B cell (primary cell): ENCODE data around the gene CLEC1A. TPM values are rescaled to one million over a fixed set of nuclear protein-coding genes. Genes with fewer than 3 reads are reported as not detected.

Source experiments
- ATAC-seq: fragments of 200-7000 bp; cut with Tn5 transposase; one replicate; pipeline ENCODE4 v1.10.0; 2021; ENCODE audit warnings: low read depth, mild to moderate bottlenecking, moderate number of reproducible peaks, moderate library complexity
- CTCF ChIA-PET: fragments of 350-600 bp; sonication (Branson Sonifier 250); formaldehyde crosslinking; loops from one replicate; lab custom pipeline; 2021; ENCODE audit warnings: antibody characterized with exemption, inconsistent platforms; lab: Charles Lee
- POLR2A ChIA-PET: fragments of 350-600 bp; sonication (Branson Sonifier 250); formaldehyde crosslinking; loops from one replicate; lab custom pipeline; 2021; ENCODE audit warnings: antibody characterized with exemption; lab: Charles Lee
- DNase-seq: peaks from one replicate; pipeline ENCODE4 v3.0.0; 2013
- H2AFZ ChIP-seq: 2 replicates; pipeline ENCODE4 v1.6.1; 2012; ENCODE audit warnings: mild to moderate bottlenecking, low read depth, low read length; ENCODE audit not compliant: insufficient read depth, poor library complexity, severe bottlenecking
- H3K27ac ChIP-seq, 2 donors: 1 replicate in 1 of 2; 2 replicates in 1 of 2; pipeline ENCODE4 v1.5.1; 2012 to 2013; ENCODE audit warnings: low read length in 2 of 2, mild to moderate bottlenecking in 2 of 2, moderate library complexity in 1 of 2
- H3K27me3 ChIP-seq, 4 experiments: fragments of 200-600 bp in 1 of 4; sonication (generic) in 1 of 4; replicated peaks in 1 of 4; 1 replicate in 2 of 4; 2 replicates in 2 of 4; pipeline versions ENCODE4 v1.6.1 to v1.7.0; 2013 to 2016; ENCODE audit warnings: low read length in 3 of 4, mild to moderate bottlenecking in 2 of 4, mixed read lengths in 1 of 4, moderate library complexity in 1 of 4; ENCODE audit not compliant: insufficient read depth in 4 of 4, control insufficient read depth in 3 of 4; ENCODE audit errors: control extremely low read depth in 1 of 4
- H3K36me3 ChIP-seq, 2 experiments: replicated peaks in 1 of 2; 1 replicate in 1 of 2; 2 replicates in 1 of 2; pipeline versions ENCODE4 v1.6.1 to v1.7.1; 2013; ENCODE audit warnings: low read length in 1 of 2; ENCODE audit not compliant: insufficient read depth in 2 of 2, control insufficient read depth in 1 of 2; ENCODE audit errors: control extremely low read depth in 1 of 2, extremely low read depth in 1 of 2
- H3K4me1 ChIP-seq, 2 donors: fragments of 200-600 bp in 1 of 2; sonication (generic) in 1 of 2; 1 replicate in 1 of 2; 2 replicates in 1 of 2; pipeline versions ENCODE4 v1.5.1 to v1.6.1; 2013 to 2017; ENCODE audit warnings: low read length in 2 of 2; ENCODE audit not compliant: control insufficient read depth in 2 of 2, insufficient read depth in 2 of 2
- H3K4me2 ChIP-seq: replicated peaks from 2 replicates; pipeline ENCODE3; 2012; ENCODE audit warnings: mild to moderate bottlenecking, low read depth, low read length; ENCODE audit not compliant: poor library complexity, severe bottlenecking
- H3K4me3 ChIP-seq, 5 experiments: fragments of 200-600 bp in 1 of 5; sonication (generic) in 1 of 5; 1 replicate in 3 of 5; 2 replicates in 2 of 5; pipeline versions ENCODE4 v1.5.1 to v1.7.0; 2011 to 2016; ENCODE audit warnings: low read length in 4 of 5, mild to moderate bottlenecking in 4 of 5, low read depth in 2 of 5, control low read depth in 1 of 5, moderate library complexity in 1 of 5; ENCODE audit not compliant: insufficient read depth in 1 of 5; ENCODE audit errors: control extremely low read depth in 1 of 5, extremely low read depth in 1 of 5
- H3K79me2 ChIP-seq: fragments of 200-600 bp; sonication (generic); one replicate; pipeline ENCODE4 v1.6.0; 2016; ENCODE audit warnings: low read length; ENCODE audit not compliant: control insufficient read depth, insufficient read depth
- H3K9ac ChIP-seq: fragments of 200-600 bp; sonication (generic); 2 replicates; pipeline ENCODE4 v1.6.1; 2017; ENCODE audit warnings: mild to moderate bottlenecking, low read length, moderate library complexity
- H3K9me3 ChIP-seq, 3 donors: one replicate each; pipeline versions ENCODE4 v1.6.1 to v1.7.1; 2013; ENCODE audit warnings: low read length in 2 of 3; ENCODE audit not compliant: control insufficient read depth in 2 of 3, insufficient read depth in 1 of 3; ENCODE audit errors: control extremely low read depth in 1 of 3
- H4K20me1 ChIP-seq: 2 replicates; pipeline ENCODE4 v1.6.0; 2012; ENCODE audit warnings: mild to moderate bottlenecking, low read length; ENCODE audit not compliant: insufficient read depth, control insufficient read depth, poor library complexity, severe bottlenecking
- H3K27ac Mint-ChIP-seq: one replicate; pipeline ENCODE4 v1.8.0; 2021; ENCODE audit warnings: mixed read lengths
- H3K27me3 Mint-ChIP-seq: one replicate; pipeline ENCODE4 v1.8.0; 2021; ENCODE audit warnings: mixed read lengths
- H3K4me1 Mint-ChIP-seq: one replicate; pipeline ENCODE4 v1.8.0; 2021; ENCODE audit warnings: mixed read lengths
- H3K4me3 Mint-ChIP-seq: one replicate; pipeline ENCODE4 v1.8.0; 2021; ENCODE audit warnings: mixed read lengths
- H3K9me3 Mint-ChIP-seq: one replicate; pipeline ENCODE4 v1.8.0; 2022; ENCODE audit warnings: mixed read lengths; ENCODE audit not compliant: insufficient read depth
- EZH2 ChIP-seq: IDR thresholded peaks from 2 replicates; pipeline ENCODE4 v1.6.1; 2012; ENCODE audit warnings: borderline replicate concordance, low read depth, mild to moderate bottlenecking, moderate library complexity, low read length; ENCODE audit not compliant: insufficient read depth, poor library complexity, severe bottlenecking
- WGBS: methylation state at CpG from one replicate; pipeline ENCODE4 v1.1.5; 2013; ENCODE audit warnings: missing lambda C conversion rate; ENCODE audit not compliant: insufficient coverage; 5-methylcytosine and 5-hydroxymethylcytosine counted together
- intact Hi-C: fragments of 100-400 bp; cut with micrococcal nuclease; formaldehyde crosslinking; loops from one replicate; pipeline ENCODE4 v1.10.0; 2022
- polyA plus RNA-seq: library from polyadenylated mRNA; depleted of rRNA; stranded (reverse); fragments of >200 nt; gene quantifications from 2 replicates; pipeline ENCODE4 v1.2.3, GENCODE V29; 2012
- total RNA-seq, 2 donors: library from RNA; stranded (reverse); fragments of 120-200 nt in 1 of 2; gene quantifications; 1 replicate in 1 of 2; 2 replicates in 1 of 2; pipeline versions ENCODE4 v1.2.3 to v1.2.4, GENCODE V29; 2013 to 2022
- TF ChIP-seq, protein P1 (sequence below): fragments of 200-600 bp; IDR thresholded peaks from one replicate; pipeline ENCODE4 v1.8.0; 2022; ENCODE audit warnings: antibody characterized with exemption, mild to moderate bottlenecking

Gene CLEC1A
- total and polyA plus RNA-seq, 2 donors (not counting 1 experiment from before 2014, with no cell fraction given): 0.10 TPM; not detected in 1

DNA sequence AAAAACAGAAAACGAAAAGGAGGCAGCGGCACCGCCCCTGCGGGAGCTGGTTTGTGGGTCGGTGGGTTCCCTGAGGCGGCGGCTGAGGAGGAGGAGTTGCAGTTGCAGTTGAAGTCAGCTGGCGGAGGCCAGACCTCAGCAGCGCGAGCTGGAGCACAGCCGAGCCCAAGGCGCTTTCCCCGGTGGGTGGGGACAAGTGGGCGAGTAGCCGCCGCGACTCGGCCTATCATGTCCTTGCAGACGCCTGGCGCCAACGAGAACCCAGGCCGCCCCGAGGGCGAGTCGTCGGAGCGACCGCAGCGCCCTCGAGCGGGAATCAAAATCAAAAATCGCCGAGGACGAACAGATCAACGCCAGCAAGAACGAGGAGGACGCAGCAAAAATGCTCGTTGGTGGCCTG lies 12.7 kb upstream of the CLEC1A start:
- Histone ChIP-seq H3K4me3 (no peak overlapping the region), H3K4me2 (no peak overlapping the region), H3K27ac (no peak overlapping the region), H3K9ac (no peak overlapping the region), H2AFZ (no peak overlapping the region), H3K36me3 (no peaks in the 10 kb centered on the region), H3K4me1 (no peaks in the 10 kb centered on the region), H4K20me1 (no peaks in the 10 kb centered on the region), H3K79me2 (no peaks in the 10 kb centered on the region), H3K27me3 (no peaks in the 10 kb centered on the region), H3K9me3 (peaks cover 0 to 8% (median 0%) of the 10 kb centered on the region in 3 donors)
- H3K27me3 Mint-ChIP-seq: peaks cover 22% of the 10 kb centered on the region
- H3K4me3 Mint-ChIP-seq: no peak overlapping the region
- no peaks in the 10 kb centered on the region for H3K9me3 Mint-ChIP-seq
- DNase-seq (no peak), ATAC-seq (no peak)
- TF ChIP-seq, protein P1, sequence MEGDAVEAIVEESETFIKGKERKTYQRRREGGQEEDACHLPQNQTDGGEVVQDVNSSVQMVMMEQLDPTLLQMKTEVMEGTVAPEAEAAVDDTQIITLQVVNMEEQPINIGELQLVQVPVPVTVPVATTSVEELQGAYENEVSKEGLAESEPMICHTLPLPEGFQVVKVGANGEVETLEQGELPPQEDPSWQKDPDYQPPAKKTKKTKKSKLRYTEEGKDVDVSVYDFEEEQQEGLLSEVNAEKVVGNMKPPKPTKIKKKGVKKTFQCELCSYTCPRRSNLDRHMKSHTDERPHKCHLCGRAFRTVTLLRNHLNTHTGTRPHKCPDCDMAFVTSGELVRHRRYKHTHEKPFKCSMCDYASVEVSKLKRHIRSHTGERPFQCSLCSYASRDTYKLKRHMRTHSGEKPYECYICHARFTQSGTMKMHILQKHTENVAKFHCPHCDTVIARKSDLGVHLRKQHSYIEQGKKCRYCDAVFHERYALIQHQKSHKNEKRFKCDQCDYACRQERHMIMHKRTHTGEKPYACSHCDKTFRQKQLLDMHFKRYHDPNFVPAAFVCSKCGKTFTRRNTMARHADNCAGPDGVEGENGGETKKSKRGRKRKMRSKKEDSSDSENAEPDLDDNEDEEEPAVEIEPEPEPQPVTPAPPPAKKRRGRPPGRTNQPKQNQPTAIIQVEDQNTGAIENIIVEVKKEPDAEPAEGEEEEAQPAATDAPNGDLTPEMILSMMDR: no peak
- no peak for TF ChIP-seq EZH2
- no peaks in the 10 kb centered on the region for H3K4me1 Mint-ChIP-seq
- WGBS: 98% methylated on average over 37 of the region's 38 CpGs
- intact Hi-C loops: no loop called here
- H3K27ac Mint-ChIP-seq: no peak overlapping the region
- CTCF ChIA-PET: no interaction called here
- POLR2A ChIA-PET: no interaction called here

DNA sequence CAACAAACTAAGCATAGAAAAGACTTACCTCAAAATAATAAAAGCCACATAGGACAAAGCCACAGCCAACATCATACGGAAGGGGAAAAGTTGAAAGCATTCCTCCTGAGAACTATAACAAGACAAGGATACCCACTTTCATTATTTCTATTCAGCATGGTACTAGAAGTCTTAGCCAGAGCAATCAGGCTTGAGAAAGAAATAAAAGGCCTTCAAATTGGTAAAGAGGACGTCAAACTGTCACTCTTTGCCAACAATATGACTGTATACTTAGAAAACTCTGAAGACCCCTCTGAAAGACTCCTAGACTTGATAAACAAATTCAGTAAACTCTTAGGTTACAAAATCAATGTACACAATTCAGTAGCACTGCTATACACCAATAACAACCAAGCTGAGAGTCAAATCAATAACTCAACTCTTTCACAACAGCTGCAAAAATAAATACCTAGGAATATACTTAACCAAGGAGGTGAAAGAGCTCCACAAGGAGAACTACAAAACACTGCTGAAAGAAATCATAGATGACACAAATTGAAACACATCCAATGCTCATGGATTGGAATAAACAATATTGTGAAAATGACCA lies 11.6 kb upstream of the CLEC1A start:
- Histone ChIP-seq H3K4me2 (no peak overlapping the region), H3K9me3 (peaks cover 0 to 8% (median 0%) of the 10 kb centered on the region in 3 donors), H3K36me3 (no peaks in the 10 kb centered on the region), H3K27me3 (no peaks in the 10 kb centered on the region), H3K4me1 (no peaks in the 10 kb centered on the region), H4K20me1 (no peaks in the 10 kb centered on the region), H2AFZ (no peak overlapping the region), H3K9ac (no peak overlapping the region), H3K79me2 (no peaks in the 10 kb centered on the region), H3K4me3 (no peak overlapping the region), H3K27ac (no peak overlapping the region)
- WGBS: 100% methylated on average over 1 of the region's 2 CpGs
- ChIA-PET CTCF (no interaction called here), POLR2A (no interaction called here)
- TF ChIP-seq, protein P1: no peak
- no peak for TF ChIP-seq EZH2
- DNase-seq (no peak), ATAC-seq (no peak)
- H3K27me3 Mint-ChIP-seq: peaks cover 31% of the 10 kb centered on the region
- H3K4me1 Mint-ChIP-seq: no peaks in the 10 kb centered on the region
- intact Hi-C loops: no loop called here
- H3K27ac Mint-ChIP-seq: no peak overlapping the region
- no peak overlapping the region for H3K4me3 Mint-ChIP-seq
- H3K9me3 Mint-ChIP-seq: no peaks in the 10 kb centered on the region
